ENCODE measurements around the gene COL4A2. TPM values are rescaled to one million over a fixed set of nuclear protein-coding genes. Genes with fewer than 3 reads are reported as not detected.
A peak's percentile ranks its signal among the peaks of the same experiment; 100 is the strongest.
"Not testable (repeated sequence)": the region's sequence is repeated elsewhere in the genome, so short reads cannot be mapped to it uniquely, and the experiment has no call there.

COL4A2 gene
- total RNA-seq, 1 donor from 2014 or later = 290 TPM

- no peak for DNase-seq (ENCODE audit: low read depth, low spot score)
Measured at GRCh38 chr13:110377826-110378201, 70.7 kb downstream of the COL4A2 start.

- no peak for DNase-seq (ENCODE audit: low read depth, low spot score)
Measured at GRCh38 chr13:110379358-110379757, 72.3 kb downstream of the COL4A2 start.

- DNase-seq (ENCODE audit: low read depth, low spot score) = no peak
Measured at GRCh38 chr13:110379905-110380341, 72.8 kb downstream of the COL4A2 start.

- no peak for DNase-seq (ENCODE audit: low read depth, low spot score)
Measured at GRCh38 chr13:110380359-110381028, 73.4 kb downstream of the COL4A2 start.

- no peak for DNase-seq (ENCODE audit: low read depth, low spot score)
Measured at GRCh38 chr13:110381029-110381360, 73.9 kb downstream of the COL4A2 start.

GRCh38 chr13:110382229-110382628, 75.1 kb downstream of the COL4A2 start:
- peak; percentile 90 for DNase-seq (ENCODE audit: low read depth, low spot score)

GRCh38 chr13:110382830-110383229, 75.7 kb downstream of the COL4A2 start:
- no peak for DNase-seq (ENCODE audit: low read depth, low spot score)

GRCh38 chr13:110387451-110388107, 80.5 kb downstream of the COL4A2 start:
- DNase-seq (ENCODE audit: low read depth, low spot score) = no peak

GRCh38 chr13:110388108-110388943, 81.2 kb downstream of the COL4A2 start:
- DNase-seq (ENCODE audit: low read depth, low spot score) = no peak

- DNase-seq (ENCODE audit: low read depth, low spot score) = no peak
Measured at GRCh38 chr13:110390567-110390966, 83.5 kb downstream of the COL4A2 start.

- no peak for DNase-seq (ENCODE audit: low read depth, low spot score)
Measured at GRCh38 chr13:110391273-110391672, 84.2 kb downstream of the COL4A2 start.

GRCh38 chr13:110392510-110393240, 85.6 kb downstream of the COL4A2 start:
- no peak for DNase-seq (ENCODE audit: low read depth, low spot score)

- DNase-seq (ENCODE audit: low read depth, low spot score) = no peak
Measured at GRCh38 chr13:110393761-110394160, 86.7 kb downstream of the COL4A2 start.

- DNase-seq (ENCODE audit: low read depth, low spot score) = no peak
Measured at GRCh38 chr13:110394371-110394841, 87.3 kb downstream of the COL4A2 start.

GRCh38 chr13:110395616-110396015, 88.5 kb downstream of the COL4A2 start:
- not testable (repeated sequence) for DNase-seq (ENCODE audit: low read depth, low spot score)

- no peak for DNase-seq (ENCODE audit: low read depth, low spot score)
Measured at GRCh38 chr13:110396476-110396875, 89.4 kb downstream of the COL4A2 start.

GRCh38 chr13:110396913-110397381, 89.9 kb downstream of the COL4A2 start:
- DNase-seq (ENCODE audit: low read depth, low spot score) = no peak

GRCh38 chr13:110397436-110398115, 90.5 kb downstream of the COL4A2 start:
- no peak for DNase-seq (ENCODE audit: low read depth, low spot score)

GRCh38 chr13:110398564-110399507, 91.8 kb downstream of the COL4A2 start:
- DNase-seq (ENCODE audit: low read depth, low spot score) = no peak

GRCh38 chr13:110399801-110400200, 92.7 kb downstream of the COL4A2 start:
- no peak for DNase-seq (ENCODE audit: low read depth, low spot score)
